MCF 10A (cell line): ENCODE results near the gene DYSF. TPM values are rescaled to one million over a fixed set of nuclear protein-coding genes. Genes with fewer than 3 reads are reported as not detected.

Experiments used
- BruUV-seq: library from RNA; stranded (reverse); fragments of 400-500 nt; replicated peaks from 2 replicates; lab custom pipeline; 2021; lab: Mats Ljungman, UMichigan
- CTCF ChIA-PET: fragments of 300-600 bp; sonication (Branson Sonifier 250); formaldehyde crosslinking; extraction: SDS; loops from one replicate; lab custom pipeline; 2021; ENCODE audit warnings: antibody characterized with exemption, inconsistent platforms; lab: Yijun Ruan, JAX
- POLR2A ChIA-PET: fragments of 300-600, 350-650 bp; sonication (Branson Sonifier 250); formaldehyde crosslinking; extraction: SDS; loops from one replicate; lab custom pipeline; 2020; ENCODE audit warnings: antibody characterized with exemption, inconsistent platforms; lab: Yijun Ruan, JAX
- DNase-seq: peaks from one replicate; pipeline ENCODE4 v3.0.0-alpha.2; 2018; ENCODE audit not compliant: unreplicated experiment
- H3K27ac Mint-ChIP-seq: one replicate; pipeline ENCODE4 v1.8.0; 2022; ENCODE audit warnings: mild to moderate bottlenecking, low read depth, mixed read lengths; ENCODE audit not compliant: unreplicated experiment
- H3K27me3 Mint-ChIP-seq: one replicate; pipeline ENCODE4 v1.8.0; 2022; ENCODE audit warnings: mixed read lengths; ENCODE audit not compliant: insufficient read depth, unreplicated experiment
- H3K36me3 Mint-ChIP-seq: one replicate; pipeline ENCODE4 v1.8.0; 2022; ENCODE audit warnings: mild to moderate bottlenecking, moderate library complexity, mixed read lengths; ENCODE audit not compliant: insufficient read depth, unreplicated experiment
- H3K4me1 Mint-ChIP-seq: one replicate; pipeline ENCODE4 v1.8.0; 2022; ENCODE audit warnings: mixed read lengths; ENCODE audit not compliant: insufficient read depth, unreplicated experiment
- H3K4me3 Mint-ChIP-seq: one replicate; pipeline ENCODE4 v1.8.0; 2022; ENCODE audit warnings: mild to moderate bottlenecking, moderate library complexity, mixed read lengths; ENCODE audit not compliant: unreplicated experiment
- H3K9me3 Mint-ChIP-seq: one replicate; pipeline ENCODE4 v1.8.0; 2022; ENCODE audit warnings: mixed read lengths; ENCODE audit not compliant: unreplicated experiment
- CTCF ChIP-seq: fragments of 200-600 bp; IDR thresholded peaks from one replicate; pipeline ENCODE4 v1.8.0; 2022; ENCODE audit warnings: antibody characterized with exemption, mild to moderate bottlenecking; ENCODE audit not compliant: unreplicated experiment
- intact Hi-C: fragments of 100-400 bp; cut with micrococcal nuclease; formaldehyde crosslinking; loops from 2 replicates; pipeline ENCODE4 v1.14.1; 2022
- total RNA-seq: library from RNA; stranded (reverse); gene quantifications from 2 replicates; pipeline ENCODE4 v1.2.3, GENCODE V29; 2022

DYSF gene
- total RNA-seq, 1 experiment from 2014 or later, result 2.0 TPM

GRCh38 chr2:71477231-71477691 is 23.9 kb downstream of the DYSF start:
- CTCF ChIA-PET, result no interaction called here

GRCh38 chr2:71478806-71479205 is 25.4 kb downstream of the DYSF start:
- peaks cover 13% of the 10 kb centered on the region for H3K36me3 Mint-ChIP-seq
- ChIA-PET POLR2A (interaction anchor here (1.6 kb wide), 1 partner anchor 16 kb away, joined by 5 read pairs; no protein-coding TSS in a partner anchor), CTCF (interaction anchor here (0.6 to 0.8 kb wide), 2 partner anchors 20 to 433 kb away, joined by 3 read pairs; no protein-coding TSS in a partner anchor)
- H3K9me3 Mint-ChIP-seq, result no peaks in the 10 kb centered on the region
- no peaks in the 10 kb centered on the region for H3K27me3 Mint-ChIP-seq
- H3K4me1 Mint-ChIP-seq, result peaks cover 9% of the 10 kb centered on the region
- DNase-seq, result no peak
- intact Hi-C loops, result no loop called here
- no peak overlapping the region for H3K4me3 Mint-ChIP-seq
- no peak for TF ChIP-seq CTCF
- no TSS peak for BruUV-seq
- H3K27ac Mint-ChIP-seq, result no peak overlapping the region

More at GRCh38 chr2:71477231-71477691, 23.9 kb downstream of the DYSF start:
- H3K4me1 Mint-ChIP-seq, result peaks cover 9% of the 10 kb centered on the region
- DNase-seq, result peak; percentile 68
- POLR2A ChIA-PET, result interaction anchor here (0.8 to 1.0 kb wide), 2 partner anchors 10 to 24 kb away, joined by 4 to 6 read pairs; partner anchors contain the start of gene DYSF
- H3K4me3 Mint-ChIP-seq, result no peak overlapping the region
- H3K36me3 Mint-ChIP-seq, result peaks cover 13% of the 10 kb centered on the region
- no peaks in the 10 kb centered on the region for H3K9me3 Mint-ChIP-seq
- peak overlapping the region; percentile 57 for H3K27ac Mint-ChIP-seq
- intact Hi-C loops, result no loop called here
- BruUV-seq, result no TSS peak
- H3K27me3 Mint-ChIP-seq, result no peaks in the 10 kb centered on the region
- no peak for TF ChIP-seq CTCF

GRCh38 chr2:71479261-71479660 is 25.9 kb downstream of the DYSF start:
- Mint-ChIP-seq H3K4me1 (peaks cover 9% of the 10 kb centered on the region), H3K36me3 (peaks cover 13% of the 10 kb centered on the region), H3K4me3 (no peak overlapping the region), H3K27ac (no peak overlapping the region), H3K9me3 (no peaks in the 10 kb centered on the region), H3K27me3 (no peaks in the 10 kb centered on the region)
- intact Hi-C loops, result no loop called here
- no peak for DNase-seq
- no TSS peak for BruUV-seq
- CTCF ChIA-PET, result interaction anchor here (0.6 to 0.8 kb wide), 2 partner anchors 20 to 434 kb away, joined by 3 read pairs; no protein-coding TSS in a partner anchor
- POLR2A ChIA-PET, result interaction anchor here (1.6 kb wide), 1 partner anchor 16 kb away, joined by 5 read pairs; no protein-coding TSS in a partner anchor
- TF ChIP-seq CTCF, result no peak

- H3K9me3 Mint-ChIP-seq, result no peaks in the 10 kb centered on the region
- no peak overlapping the region for H3K4me3 Mint-ChIP-seq
- TF ChIP-seq CTCF, result no peak
- H3K27me3 Mint-ChIP-seq, result no peaks in the 10 kb centered on the region
- ChIA-PET POLR2A (no interaction called here), CTCF (interaction anchor here (1.3 kb wide), 1 partner anchor 30 kb away, joined by 5 read pairs; no protein-coding TSS in a partner anchor)
- H3K27ac Mint-ChIP-seq, result no peak overlapping the region
- no peak for DNase-seq
- H3K36me3 Mint-ChIP-seq, result peaks cover 13% of the 10 kb centered on the region
- no TSS peak for BruUV-seq
- peaks cover 9% of the 10 kb centered on the region for H3K4me1 Mint-ChIP-seq
- intact Hi-C loops, result no loop called here
Measured at GRCh38 chr2:71481111-71481510, 27.8 kb downstream of the DYSF start.
